ENCODE results near the gene CBX8. TPM values are rescaled to one million over a fixed set of nuclear protein-coding genes. Genes with fewer than 3 reads are reported as not detected.

Gene CBX8
- total and polyA plus RNA-seq, 12 donors, result 2.2 to 9.3 (median 5.4) TPM

DNA sequence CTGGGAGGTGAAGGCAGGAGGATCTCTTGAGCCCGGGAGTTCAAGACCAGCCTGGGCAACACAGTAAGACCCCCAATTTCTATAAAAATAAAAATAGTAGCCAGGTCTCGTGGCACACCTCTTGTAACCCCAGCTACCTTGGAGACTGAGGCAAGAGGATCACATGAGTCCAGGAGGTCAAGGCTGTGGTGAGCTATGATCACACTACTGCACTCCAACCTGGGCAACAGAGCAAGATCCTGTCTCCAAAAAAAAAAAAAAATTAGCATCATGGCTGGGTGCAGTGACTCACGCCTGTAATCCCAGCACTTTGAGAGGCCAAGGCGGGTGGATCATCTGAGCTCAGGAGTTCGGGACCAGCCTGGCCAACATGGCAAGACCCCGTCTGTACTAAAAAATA, 25.6 kb downstream of the CBX8 start:
- no peaks in the 10 kb centered on the region for H3K36me3 ChIP-seq
- WGBS, 2 donors, result 91 to 95% methylated on average over 6 of the region's 6 CpGs
- intact Hi-C loops (cut with DNase I), result loop anchor here in 1 of 10 donors (5.0 kb wide), 1 partner anchor 1081 kb away; no protein-coding TSS in a partner anchor
- ATAC-seq, result no peak
- no peak overlapping the region for H3K27ac ChIP-seq
- H3K27me3 ChIP-seq, result peaks cover 0 to 66% (median 37%) of the 10 kb centered on the region in 7 donors
- no peak for DNase-seq
- no peaks in the 10 kb centered on the region for H3K9me3 ChIP-seq
- TF ChIP-seq, protein P1, sequence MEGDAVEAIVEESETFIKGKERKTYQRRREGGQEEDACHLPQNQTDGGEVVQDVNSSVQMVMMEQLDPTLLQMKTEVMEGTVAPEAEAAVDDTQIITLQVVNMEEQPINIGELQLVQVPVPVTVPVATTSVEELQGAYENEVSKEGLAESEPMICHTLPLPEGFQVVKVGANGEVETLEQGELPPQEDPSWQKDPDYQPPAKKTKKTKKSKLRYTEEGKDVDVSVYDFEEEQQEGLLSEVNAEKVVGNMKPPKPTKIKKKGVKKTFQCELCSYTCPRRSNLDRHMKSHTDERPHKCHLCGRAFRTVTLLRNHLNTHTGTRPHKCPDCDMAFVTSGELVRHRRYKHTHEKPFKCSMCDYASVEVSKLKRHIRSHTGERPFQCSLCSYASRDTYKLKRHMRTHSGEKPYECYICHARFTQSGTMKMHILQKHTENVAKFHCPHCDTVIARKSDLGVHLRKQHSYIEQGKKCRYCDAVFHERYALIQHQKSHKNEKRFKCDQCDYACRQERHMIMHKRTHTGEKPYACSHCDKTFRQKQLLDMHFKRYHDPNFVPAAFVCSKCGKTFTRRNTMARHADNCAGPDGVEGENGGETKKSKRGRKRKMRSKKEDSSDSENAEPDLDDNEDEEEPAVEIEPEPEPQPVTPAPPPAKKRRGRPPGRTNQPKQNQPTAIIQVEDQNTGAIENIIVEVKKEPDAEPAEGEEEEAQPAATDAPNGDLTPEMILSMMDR (IDR thresholded peaks at IDR 0.05), result no peak
- H3K4me3 ChIP-seq, result no peak overlapping the region
- peaks cover 0 to 6% (median under 1%) of the 10 kb centered on the region in 9 donors for H3K4me1 ChIP-seq

DNA sequence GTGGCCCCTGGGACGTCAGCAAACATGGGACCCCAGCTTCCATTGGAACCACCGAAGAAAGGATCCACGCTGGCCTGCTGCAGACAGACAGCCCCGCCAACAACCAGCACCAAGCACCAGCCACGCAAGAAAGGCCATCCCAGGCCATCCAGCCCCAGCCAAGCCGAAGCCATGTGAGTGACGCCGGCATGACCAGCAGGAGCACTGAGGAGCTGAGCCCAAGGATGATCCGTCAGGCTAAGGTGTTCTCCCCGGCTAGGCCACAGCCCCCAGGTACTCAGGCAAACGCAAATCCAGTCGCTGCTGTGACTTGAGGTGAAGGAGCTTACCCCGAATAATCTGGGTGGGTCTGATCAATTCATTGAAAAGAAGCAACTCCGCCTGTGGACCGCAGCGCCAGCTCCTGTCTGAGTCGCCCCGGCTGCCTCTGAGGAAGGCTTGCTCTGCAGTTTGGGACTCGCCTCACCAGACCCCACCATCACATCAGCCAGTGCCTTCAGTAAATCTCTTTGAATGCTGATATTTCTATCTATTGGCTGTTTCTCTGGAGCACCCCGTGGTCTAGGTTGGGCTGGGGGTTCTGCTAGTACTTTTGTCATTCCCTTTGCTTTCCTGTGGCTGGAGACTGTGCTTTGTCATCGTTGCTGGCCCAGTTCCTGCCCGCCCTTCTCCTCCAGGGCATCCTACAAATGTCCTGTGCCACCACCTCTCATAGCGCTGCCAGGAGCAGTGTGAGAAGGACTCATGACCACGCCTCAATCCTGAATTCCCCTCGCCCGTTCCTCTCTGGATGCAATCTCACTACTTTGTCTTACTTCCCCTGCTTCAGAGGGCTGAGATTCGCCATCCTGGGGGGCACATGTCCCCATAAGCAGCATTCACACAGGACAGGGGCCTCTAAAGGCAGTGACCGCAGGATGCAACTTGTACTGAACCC, 27.0 kb downstream of the CBX8 start:
- WGBS, 2 donors, result 89 to 92% methylated on average over 28 of the region's 28 CpGs

DNA sequence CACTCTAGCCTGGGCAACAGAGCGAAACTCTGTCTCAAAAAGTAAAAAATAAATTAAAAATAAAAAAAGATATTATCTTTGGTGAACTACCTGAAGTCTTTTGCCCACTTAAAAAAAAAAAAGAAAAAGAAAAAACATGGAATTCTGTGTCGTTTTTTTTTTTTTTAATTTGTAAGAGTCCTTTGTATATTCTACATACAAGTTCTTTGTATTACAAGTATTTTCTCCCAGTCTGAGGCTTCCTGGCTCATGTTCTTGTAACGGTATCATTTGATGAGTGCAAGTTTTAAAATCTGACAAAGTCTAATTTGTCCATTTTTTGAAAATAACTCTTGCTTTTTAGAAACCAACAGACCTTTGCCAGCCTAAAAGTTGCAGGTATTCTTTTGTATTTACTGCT, 31.2 kb downstream of the CBX8 start:
- Histone ChIP-seq H3K36me3 (no peaks in the 10 kb centered on the region), H3K9me3 (no peaks in the 10 kb centered on the region), H3K4me1 (no peaks in the 10 kb centered on the region), H3K27me3 (peaks cover 0 to 25% (median 7%) of the 10 kb centered on the region in 7 donors), H3K4me3 (no peak overlapping the region), H3K27ac (no peak overlapping the region)
- TF ChIP-seq, protein P1 (IDR thresholded peaks at IDR 0.05), result no peak
- intact Hi-C loops (cut with DNase I), result no loop called here
- DNase-seq, result no peak
- ATAC-seq, result no peak
- 74 to 77% methylated on average over 3 of the region's 3 CpGs for WGBS, 2 donors

More for the DNA sequence above, 27.0 kb downstream of the CBX8 start:
- Histone ChIP-seq H3K36me3 (no peaks in the 10 kb centered on the region), H3K9me3 (no peaks in the 10 kb centered on the region), H3K4me1 (no peaks in the 10 kb centered on the region), H3K27ac (no peak overlapping the region), H3K27me3 (peaks cover 0 to 56% (median 34%) of the 10 kb centered on the region in 7 donors), H3K4me3 (no peak overlapping the region)
- no peak for DNase-seq
- no peak for ATAC-seq
- TF ChIP-seq, protein P1 (IDR thresholded peaks at IDR 0.05), result no peak
- intact Hi-C loops (cut with DNase I), result loop anchor here in 1 of 10 donors (5.0 kb wide), 1 partner anchor 1082 kb away; no protein-coding TSS in a partner anchor

DNA sequence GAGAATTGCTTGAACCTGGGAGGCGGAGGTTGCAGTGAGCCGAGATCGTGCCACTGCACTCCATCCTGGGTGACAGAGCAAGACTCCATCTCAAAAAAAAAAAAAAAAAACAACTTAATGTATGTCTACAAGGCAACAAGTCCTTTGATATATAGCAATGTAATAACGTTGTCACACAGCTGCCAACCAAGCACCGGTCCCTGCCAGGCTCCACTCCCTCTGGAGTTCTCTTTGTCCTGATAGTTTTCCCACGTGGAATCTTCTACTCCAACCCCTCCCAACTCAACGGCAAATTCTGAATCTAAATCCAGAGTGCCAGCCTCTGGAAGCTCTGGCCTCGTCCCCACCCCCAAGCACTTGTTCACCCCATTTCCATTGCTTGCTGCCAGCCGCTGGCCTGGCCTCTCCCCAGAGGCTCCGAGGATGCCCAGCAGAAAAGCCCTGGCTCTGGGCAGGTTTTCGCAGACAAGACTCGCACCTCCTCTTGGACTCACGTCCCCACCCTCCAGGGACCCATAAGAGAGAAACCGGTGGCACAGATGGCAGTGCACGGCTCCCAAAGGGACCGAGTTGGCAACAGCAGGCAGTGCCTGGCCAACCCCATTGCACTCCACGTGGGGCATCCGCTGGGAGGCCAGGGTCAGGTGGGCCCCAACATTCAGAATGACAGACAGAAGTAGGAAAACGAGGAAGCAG, 34.8 kb downstream of the CBX8 start:
- intact Hi-C loops (cut with DNase I), result no loop called here
- WGBS, 2 donors, result 81 to 83% methylated on average over 16 to 19 of the region's 19 CpGs
- Histone ChIP-seq H3K27me3 (peaks cover 0 to 17% (median 9%) of the 10 kb centered on the region in 7 donors), H3K27ac (no peak overlapping the region), H3K4me1 (no peaks in the 10 kb centered on the region), H3K4me3 (no peak overlapping the region), H3K9me3 (no peaks in the 10 kb centered on the region), H3K36me3 (no peaks in the 10 kb centered on the region)
- TF ChIP-seq, protein P1 (IDR thresholded peaks at IDR 0.05), result no peak
- no peak for DNase-seq
- no peak for ATAC-seq
